Choroid plexus epithelial cell (primary cell): ENCODE data around the gene INPP5A.
A peak's percentile ranks its signal among the peaks of the same experiment; 100 is the strongest.

Experiments
- DNase-seq: peaks from one replicate; pipeline ENCODE4 v3.0.0-alpha.2; 2010; ENCODE audit warnings: low read depth
- H3K4me3 ChIP-seq: 2 replicates; pipeline ENCODE4 v1.5.1; 2011; ENCODE audit warnings: low read depth, mild to moderate bottlenecking, control low read depth, low read length, moderate library complexity
- TF ChIP-seq, protein P1 (sequence below): conservative IDR thresholded peaks from 2 replicates; pipeline ENCODE4 v1.5.1; 2011; ENCODE audit warnings: low read depth, mild to moderate bottlenecking, control low read depth, inconsistent platforms, low read length, moderate library complexity

The INPP5A gene

DNA sequence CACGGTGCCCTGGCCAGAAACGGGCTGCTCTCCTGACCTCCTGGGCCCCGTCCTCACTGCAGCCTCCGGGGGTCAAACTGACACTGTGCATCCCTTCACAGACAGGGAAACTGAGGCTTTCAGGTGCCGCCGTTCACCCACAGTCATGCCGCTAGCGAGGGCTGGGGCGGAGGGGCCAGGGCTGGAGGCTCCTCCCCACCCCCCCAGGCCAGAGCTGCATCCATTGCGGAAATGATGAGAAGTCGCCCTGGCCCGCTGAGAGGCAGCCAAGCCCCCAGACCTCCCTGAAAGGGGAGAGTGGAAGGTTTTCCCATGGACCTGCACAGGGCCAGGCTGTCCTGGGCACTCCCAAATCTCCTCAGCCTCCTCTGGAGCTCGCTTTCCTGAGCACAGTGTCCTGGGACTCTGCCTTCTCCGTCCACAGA, 16.5 kb upstream of the INPP5A start:
- no peak overlapping the region for H3K4me3 ChIP-seq
- DNase-seq, result no peak
- TF ChIP-seq, protein P1, sequence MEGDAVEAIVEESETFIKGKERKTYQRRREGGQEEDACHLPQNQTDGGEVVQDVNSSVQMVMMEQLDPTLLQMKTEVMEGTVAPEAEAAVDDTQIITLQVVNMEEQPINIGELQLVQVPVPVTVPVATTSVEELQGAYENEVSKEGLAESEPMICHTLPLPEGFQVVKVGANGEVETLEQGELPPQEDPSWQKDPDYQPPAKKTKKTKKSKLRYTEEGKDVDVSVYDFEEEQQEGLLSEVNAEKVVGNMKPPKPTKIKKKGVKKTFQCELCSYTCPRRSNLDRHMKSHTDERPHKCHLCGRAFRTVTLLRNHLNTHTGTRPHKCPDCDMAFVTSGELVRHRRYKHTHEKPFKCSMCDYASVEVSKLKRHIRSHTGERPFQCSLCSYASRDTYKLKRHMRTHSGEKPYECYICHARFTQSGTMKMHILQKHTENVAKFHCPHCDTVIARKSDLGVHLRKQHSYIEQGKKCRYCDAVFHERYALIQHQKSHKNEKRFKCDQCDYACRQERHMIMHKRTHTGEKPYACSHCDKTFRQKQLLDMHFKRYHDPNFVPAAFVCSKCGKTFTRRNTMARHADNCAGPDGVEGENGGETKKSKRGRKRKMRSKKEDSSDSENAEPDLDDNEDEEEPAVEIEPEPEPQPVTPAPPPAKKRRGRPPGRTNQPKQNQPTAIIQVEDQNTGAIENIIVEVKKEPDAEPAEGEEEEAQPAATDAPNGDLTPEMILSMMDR, result no peak

DNA sequence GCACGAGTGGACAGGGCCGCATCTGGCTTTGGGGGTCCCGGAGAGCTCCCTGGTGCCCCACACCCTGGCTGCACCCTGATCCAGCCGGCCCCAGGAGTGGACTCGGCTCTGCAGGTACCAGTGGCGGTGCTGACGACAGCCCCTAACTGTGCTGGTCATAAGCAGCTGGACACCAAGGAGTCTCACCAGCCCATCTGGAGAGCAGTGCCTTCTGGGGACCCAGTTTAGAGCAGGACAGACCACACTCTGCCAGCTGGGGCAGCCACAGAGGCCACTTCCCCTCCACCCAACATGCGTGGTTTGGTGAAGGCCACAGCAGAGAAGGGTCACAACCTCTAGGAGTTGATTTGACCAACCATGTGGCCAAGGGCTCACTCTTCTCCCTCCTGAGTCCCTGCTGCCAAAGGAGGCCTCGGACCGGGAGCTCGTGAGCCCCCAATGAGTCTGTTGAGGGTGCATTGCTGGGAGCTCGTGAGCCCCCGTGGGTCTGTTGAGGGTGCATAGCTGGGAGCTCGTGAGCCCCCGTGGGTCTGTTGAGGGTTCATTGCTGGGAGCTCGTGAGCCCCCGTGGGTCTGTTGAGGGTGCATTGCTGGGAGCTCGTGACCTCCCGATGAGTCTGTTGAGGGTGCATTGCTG, 16.0 kb upstream of the INPP5A start:
- TF ChIP-seq, protein P1, result no peak
- no peak for DNase-seq
- H3K4me3 ChIP-seq, result no peak overlapping the region

DNA sequence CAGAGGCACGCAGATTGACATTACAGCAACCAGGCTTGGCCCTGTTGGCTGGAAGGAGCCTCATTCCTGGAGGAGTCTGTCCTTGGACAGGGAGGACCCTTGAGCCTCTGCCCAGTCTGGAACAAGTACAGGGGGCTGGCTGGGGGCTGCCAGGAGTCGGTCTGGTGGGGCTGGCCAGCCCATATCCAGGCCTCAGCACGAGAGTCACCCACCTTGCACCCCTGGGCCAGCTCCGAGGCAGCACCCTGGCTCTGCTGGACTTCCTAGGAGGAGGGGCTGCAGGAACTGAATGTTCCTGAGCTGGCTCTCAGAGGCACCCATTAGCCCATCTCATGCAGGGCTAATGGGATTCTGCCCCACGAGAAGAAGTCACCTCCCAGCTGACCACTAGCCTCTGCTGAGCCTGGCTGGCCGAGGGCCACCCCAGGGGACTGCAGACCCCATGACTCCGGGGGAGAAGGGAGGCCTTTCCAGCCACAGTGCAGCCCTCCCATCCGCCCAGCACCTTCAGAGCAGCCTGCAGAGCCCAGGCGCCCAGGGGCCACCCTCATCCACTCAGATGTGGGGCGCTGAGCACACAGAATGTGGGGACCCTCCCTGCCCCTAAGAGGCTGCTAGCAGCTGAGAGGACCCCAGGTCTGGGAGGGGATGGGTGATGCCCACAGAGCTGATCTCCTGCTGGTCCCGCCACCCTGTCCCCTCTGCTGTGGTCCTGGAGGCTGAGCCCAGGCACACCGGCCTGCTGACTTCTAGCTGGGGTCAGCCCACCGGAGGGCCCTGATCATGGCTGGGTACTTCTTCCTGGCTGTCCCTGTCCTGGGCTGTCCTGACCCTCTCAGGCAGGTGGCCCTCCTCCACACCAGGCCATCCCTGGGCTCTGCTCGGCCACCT, 14.8 kb upstream of the INPP5A start:
- no peak for DNase-seq
- TF ChIP-seq, protein P1, result no peak
- no peak overlapping the region for H3K4me3 ChIP-seq

DNA sequence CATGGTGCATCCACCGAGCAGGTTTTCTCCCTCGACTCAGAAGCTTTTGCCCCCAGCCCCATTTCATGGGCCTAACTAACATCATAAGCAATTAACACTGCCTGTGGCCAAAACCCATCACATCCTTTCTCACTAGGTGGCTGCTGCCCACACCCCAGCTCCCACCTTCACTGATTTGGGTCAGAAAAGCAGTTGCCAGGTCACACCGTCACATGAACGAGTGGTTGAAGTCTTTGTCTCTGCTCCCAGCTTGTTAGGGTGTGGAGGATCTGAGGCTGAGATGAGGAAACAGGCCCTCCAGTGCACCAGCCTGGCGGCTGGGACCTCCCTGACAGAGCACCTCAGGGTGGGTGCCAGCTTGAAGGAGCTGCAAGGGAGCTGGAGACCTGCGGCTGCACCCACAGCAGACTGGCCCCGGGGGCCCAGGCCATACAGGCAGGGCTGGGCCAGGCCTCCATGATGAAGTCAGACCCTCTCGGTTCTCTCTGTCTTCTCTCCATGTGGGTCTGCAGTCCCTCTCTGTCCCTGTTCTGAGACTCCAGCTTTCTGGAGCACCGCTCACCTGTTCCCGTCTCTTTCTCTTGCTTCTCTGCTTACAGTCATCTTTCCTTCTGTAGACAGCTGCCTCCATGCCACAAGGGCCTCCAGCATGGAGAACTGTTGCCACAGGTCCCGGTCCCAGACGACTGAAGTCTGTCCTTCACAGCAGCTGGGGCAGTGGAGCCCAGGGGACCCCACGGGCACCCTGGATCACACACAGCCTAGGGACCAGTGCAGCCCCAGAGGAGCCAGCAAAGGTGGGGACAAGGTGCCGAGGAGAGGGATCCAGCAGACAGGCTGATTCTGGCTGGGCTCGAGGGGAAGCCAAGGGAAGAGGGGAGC, 13.8 kb upstream of the INPP5A start:
- H3K4me3 ChIP-seq, result no peak overlapping the region
- TF ChIP-seq, protein P1, result no peak
- DNase-seq, result no peak

DNA sequence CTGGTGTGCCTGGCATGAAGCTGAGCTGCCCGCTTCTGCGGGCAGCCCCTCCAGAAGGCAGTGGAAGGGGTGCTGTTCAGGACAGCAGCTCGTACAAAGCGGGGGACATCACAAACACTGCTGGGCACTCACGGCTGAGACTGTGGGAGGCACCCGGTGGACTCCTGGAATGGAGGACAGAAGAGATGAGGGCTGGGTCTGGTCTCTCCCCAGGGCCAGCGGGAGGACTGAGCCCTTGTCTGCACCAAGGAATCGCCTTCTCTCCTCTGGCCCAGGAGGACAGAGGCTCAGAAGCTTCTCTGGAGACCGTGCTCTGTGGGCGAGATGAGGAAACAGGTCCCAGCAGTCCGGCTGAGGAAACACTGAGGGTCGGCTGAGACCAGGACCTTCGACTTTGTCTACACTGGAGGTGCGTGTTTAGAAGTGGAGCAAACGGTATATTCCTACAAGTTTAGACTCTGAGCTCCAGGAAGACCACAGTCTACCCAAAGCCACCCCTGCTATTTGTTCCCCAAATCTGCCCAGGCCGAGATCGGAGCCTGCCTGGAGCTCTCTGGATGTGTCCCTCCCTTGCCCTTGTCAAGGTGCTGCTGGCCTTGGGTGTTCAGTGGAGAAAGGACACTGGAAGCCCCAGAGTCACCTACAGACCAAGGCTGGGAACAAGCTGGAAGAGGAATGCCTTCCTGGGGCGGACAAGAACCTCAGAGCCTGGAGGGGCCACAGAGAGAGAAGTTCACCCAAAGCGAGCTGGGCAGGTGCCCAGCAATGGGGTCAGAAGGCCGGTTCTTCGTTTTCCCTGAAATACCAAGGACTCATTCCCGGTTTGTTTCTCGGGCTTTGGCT, 12.9 kb upstream of the INPP5A start:
- DNase-seq, result no peak
- TF ChIP-seq, protein P1, result no peak
- H3K4me3 ChIP-seq, result no peak overlapping the region

DNA sequence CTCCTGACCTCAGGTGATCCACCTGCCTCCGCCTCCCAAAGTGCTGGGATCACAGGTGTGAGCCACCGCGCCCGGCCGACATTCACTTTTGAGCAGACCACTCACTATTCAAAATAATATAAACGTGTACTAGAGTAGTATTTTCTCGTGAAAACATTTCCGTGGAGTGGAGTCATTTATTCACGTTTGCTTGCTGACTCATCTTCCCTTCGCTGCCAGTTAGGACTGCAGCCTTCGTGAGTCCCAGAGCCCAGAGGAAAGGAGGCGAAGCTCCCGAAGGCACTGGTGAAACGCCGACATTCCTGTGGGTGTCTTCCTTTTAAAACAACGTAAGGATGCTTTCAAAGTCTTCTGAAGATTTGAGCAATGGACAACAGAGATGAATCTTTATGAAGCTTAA, 10.9 kb upstream of the INPP5A start:
- DNase-seq, result peak; percentile 52

More for the DNA sequence above, 10.9 kb upstream of the INPP5A start:
- TF ChIP-seq, protein P1, result no peak
- H3K4me3 ChIP-seq, result no peak overlapping the region
